ENCODE measurements around the gene BTBD2. TPM values are rescaled to one million over a fixed set of nuclear protein-coding genes. Genes with fewer than 3 reads are reported as not detected.

Gene BTBD2
- total and polyA plus RNA-seq, 9 donors: 14.4 to 131 (median 88.0) TPM

DNA sequence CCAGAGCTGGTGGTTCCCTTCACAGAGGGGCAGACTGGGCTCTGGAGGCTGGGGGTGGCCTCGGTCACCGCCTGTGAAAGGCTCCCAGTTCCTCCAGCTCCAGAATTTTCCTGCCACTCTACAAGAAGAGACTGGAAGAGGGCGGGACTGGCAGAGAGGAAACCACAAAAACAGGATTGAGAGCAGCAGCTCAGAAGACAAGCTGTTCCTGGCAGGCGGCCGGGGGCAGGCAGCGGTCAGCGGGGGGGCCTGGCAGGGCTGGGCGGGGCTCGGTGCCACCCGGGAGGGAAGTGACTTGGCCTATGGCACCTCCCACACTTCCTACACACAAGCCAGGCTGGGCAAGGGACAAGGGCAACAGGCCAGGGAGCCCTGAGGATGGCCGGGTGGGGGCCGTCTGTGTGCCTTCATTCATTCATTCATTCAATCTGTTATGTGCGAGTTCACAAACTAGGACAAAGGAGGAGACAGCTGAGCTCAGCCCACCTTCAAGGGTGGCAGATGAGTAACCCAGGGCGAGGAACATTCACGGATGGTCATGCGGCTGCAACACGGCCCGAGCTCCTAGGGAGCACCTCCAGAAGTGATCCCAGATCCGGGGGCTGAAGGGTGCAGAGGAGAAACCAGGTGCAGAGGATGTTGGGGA, 16.9 kb upstream of the BTBD2 start:
- peak; percentile 87 to 95 (median 88) for DNase-seq
- no peaks in the 10 kb centered on the region for H3K36me3 ChIP-seq
- no peak overlapping the region for H3K4me3 ChIP-seq
- intact Hi-C loops (cut with DNase I): no loop called here
- WGBS, 3 donors: 6 to 11% (median 7%) methylated on average over 19 of the region's 19 CpGs
- no peaks in the 10 kb centered on the region for H3K27me3 ChIP-seq
- peaks cover 16% of the 10 kb centered on the region for H3K4me1 ChIP-seq (ENCODE audit: insufficient read depth)
- H3K9me3 ChIP-seq: no peaks in the 10 kb centered on the region
- TF ChIP-seq POLR2A (IDR thresholded peaks at IDR 0.05) (no peak), EP300 (IDR thresholded peaks at IDR 0.05) (peak; percentile 78)
- H3K27ac ChIP-seq: peak overlapping the region; percentile 64 to 77

DNA sequence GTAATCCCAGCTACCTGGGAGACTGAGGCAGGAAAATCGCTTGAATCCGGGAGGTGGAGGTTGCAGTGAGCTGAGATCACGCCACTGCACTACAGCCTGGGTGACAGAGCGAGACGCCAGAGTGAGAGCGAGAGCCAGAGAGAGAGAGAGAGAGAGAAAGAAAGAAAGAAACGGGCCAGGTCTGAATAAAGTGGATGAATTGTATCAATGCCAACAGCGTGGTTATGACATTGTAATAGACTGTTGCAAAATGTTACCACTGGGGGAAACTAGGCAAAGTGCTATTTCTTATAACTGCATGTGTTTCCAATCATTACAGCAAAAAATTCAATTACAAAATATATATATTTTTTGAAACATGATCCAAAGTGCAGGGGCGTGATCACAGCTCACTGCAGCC, 11.8 kb upstream of the BTBD2 start:
- H3K27me3 ChIP-seq: no peaks in the 10 kb centered on the region
- DNase-seq: no peak
- peaks cover 8% of the 10 kb centered on the region for H3K4me1 ChIP-seq (ENCODE audit: insufficient read depth)
- H3K27ac ChIP-seq: no peak overlapping the region
- no peaks in the 10 kb centered on the region for H3K36me3 ChIP-seq
- intact Hi-C loops (cut with DNase I): no loop called here
- WGBS, 3 donors: 55 to 65% (median 63%) methylated on average over 9 of the region's 9 CpGs
- no peak for TF ChIP-seq POLR2A (IDR thresholded peaks at IDR 0.05)
- H3K9me3 ChIP-seq: no peaks in the 10 kb centered on the region
- no peak overlapping the region for H3K4me3 ChIP-seq

DNA sequence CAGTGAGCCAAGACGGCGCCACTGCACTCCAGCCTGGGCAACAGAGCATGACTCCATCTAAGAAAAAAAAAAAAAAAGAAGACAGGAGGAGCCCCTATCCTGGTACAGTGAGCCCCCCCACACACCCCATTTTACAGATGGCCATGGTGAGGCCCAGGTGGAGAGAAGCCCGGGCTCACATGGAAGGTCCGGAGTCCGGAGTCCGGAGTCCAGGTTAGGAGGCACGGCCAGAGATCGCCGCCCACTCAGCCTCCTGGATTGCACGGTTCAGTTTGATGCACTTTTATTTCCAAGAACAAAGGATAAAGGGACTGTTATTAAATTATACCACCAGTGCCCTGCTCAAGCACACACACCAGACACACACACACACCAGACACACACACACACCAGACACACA, 11.3 kb upstream of the BTBD2 start:
- H3K27ac ChIP-seq: no peak overlapping the region
- H3K27me3 ChIP-seq: no peaks in the 10 kb centered on the region
- intact Hi-C loops (cut with DNase I): no loop called here
- DNase-seq: no peak
- H3K4me1 ChIP-seq (ENCODE audit: insufficient read depth): peaks cover 4% of the 10 kb centered on the region
- H3K9me3 ChIP-seq: no peaks in the 10 kb centered on the region
- no peak overlapping the region for H3K4me3 ChIP-seq
- 87 to 94% (median 87%) methylated on average over 10 of the region's 10 CpGs for WGBS, 3 donors
- TF ChIP-seq, protein P1, sequence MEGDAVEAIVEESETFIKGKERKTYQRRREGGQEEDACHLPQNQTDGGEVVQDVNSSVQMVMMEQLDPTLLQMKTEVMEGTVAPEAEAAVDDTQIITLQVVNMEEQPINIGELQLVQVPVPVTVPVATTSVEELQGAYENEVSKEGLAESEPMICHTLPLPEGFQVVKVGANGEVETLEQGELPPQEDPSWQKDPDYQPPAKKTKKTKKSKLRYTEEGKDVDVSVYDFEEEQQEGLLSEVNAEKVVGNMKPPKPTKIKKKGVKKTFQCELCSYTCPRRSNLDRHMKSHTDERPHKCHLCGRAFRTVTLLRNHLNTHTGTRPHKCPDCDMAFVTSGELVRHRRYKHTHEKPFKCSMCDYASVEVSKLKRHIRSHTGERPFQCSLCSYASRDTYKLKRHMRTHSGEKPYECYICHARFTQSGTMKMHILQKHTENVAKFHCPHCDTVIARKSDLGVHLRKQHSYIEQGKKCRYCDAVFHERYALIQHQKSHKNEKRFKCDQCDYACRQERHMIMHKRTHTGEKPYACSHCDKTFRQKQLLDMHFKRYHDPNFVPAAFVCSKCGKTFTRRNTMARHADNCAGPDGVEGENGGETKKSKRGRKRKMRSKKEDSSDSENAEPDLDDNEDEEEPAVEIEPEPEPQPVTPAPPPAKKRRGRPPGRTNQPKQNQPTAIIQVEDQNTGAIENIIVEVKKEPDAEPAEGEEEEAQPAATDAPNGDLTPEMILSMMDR (IDR thresholded peaks at IDR 0.05): no peak
- no peak for TF ChIP-seq EP300 (IDR thresholded peaks at IDR 0.05)
- no peak for TF ChIP-seq POLR2A (IDR thresholded peaks at IDR 0.05)
- H3K36me3 ChIP-seq: no peaks in the 10 kb centered on the region

- Histone ChIP-seq H3K27me3 (no peaks in the 10 kb centered on the region), H3K9me3 (no peaks in the 10 kb centered on the region), H3K4me1 (ENCODE audit: insufficient read depth) (no peaks in the 10 kb centered on the region), H3K36me3 (no peaks in the 10 kb centered on the region), H3K4me3 (no peak overlapping the region), H3K27ac (no peak overlapping the region)
- WGBS, 3 donors: 94 to 96% (median 96%) methylated on average over 2 of the region's 2 CpGs
- intact Hi-C loops (cut with DNase I): loop anchor here in 2 of 4 donors (5.0 kb wide), 2 partner anchors 35 to 50 kb away; no protein-coding TSS in a partner anchor
- TF ChIP-seq, protein P1 (IDR thresholded peaks at IDR 0.05): no peak
- no peak for DNase-seq
Observed at GRCh38 chr19:2022289-2022688, 6.8 kb upstream of the BTBD2 start.

DNA sequence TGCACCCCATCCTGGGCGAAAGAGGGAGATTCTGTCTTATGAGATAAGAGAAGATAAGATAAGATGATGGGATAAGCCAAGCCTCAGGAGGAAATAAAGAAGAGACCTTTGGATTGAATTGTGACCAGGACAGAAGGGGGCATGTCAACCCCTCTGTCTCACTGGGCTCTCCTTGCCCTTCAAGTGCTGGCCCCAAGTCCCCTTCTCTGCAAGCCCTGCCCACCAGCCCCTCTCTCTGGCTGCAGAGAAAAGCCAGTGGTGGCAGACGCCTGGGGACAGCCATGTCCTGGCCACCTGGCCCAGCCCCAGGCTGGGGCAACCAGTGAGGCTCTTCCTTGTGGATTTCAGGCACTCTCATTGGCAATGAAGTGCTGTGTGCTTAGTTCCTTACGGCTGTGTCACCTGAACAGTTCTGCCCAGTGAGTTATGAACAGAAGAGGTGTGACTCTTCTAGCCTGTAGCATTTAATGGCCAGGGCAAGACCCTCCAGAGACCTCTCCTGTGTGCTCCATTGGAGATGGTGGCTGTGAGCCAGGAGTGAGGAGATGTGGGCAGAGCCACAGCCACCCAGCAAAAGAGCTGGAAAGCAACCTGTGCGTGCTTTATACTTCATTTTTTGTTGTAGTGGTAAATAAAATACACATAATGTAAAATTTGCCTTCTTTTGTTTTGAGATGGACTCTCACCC, 6.1 kb upstream of the BTBD2 start:
- Histone ChIP-seq H3K27me3 (no peaks in the 10 kb centered on the region), H3K27ac (no peak overlapping the region), H3K36me3 (no peaks in the 10 kb centered on the region), H3K9me3 (no peaks in the 10 kb centered on the region), H3K4me3 (no peak overlapping the region), H3K4me1 (ENCODE audit: insufficient read depth) (no peaks in the 10 kb centered on the region)
- TF ChIP-seq EP300 (IDR thresholded peaks at IDR 0.05) (no peak), POLR2A (IDR thresholded peaks at IDR 0.05) (no peak)
- TF ChIP-seq, protein P1 (IDR thresholded peaks at IDR 0.05): no peak
- intact Hi-C loops (cut with DNase I): loop anchor here in 2 of 4 donors (2.0 to 5.0 kb wide), 3 partner anchors 36 to 51 kb away; no protein-coding TSS in a partner anchor
- 77 to 83% (median 82%) methylated on average over 4 of the region's 4 CpGs for WGBS, 3 donors
- no peak for DNase-seq
